Endometrial microvascular endothelial cells (primary cell): Measurements from ENCODE around the gene LRRC23. TPM values are rescaled to one million over a fixed set of nuclear protein-coding genes. Genes with fewer than 3 reads are reported as not detected.
"Not testable (repeated sequence)": the region's sequence is repeated elsewhere in the genome, so short reads cannot be mapped to it uniquely, and the experiment has no call there.

Experiments
- in situ Hi-C: cut with HindIII; loops from 2 replicates; pipeline ENCODE4 v1.10.0; 2017; ENCODE audit warnings: low sequenced_read_pairs, low pct_unique_long_range_greater_than_20kb; ENCODE audit errors: inconsistent ontology term
- total RNA-seq: library from RNA; depleted of rRNA; stranded (reverse); fragments of >200 nt; gene quantifications from one replicate; pipeline ENCODE4 v1.2.3, GENCODE V29; 2015; ENCODE audit errors: inconsistent ontology term

The LRRC23 gene
- 5.9 TPM for total RNA-seq

GRCh38 chr12:6904280-6905276, at the start of gene LRRC23:
Gene LRRC23, plus strand, starts transcription at chr12:6904822. Its CDS starts 812 bp downstream, at chr12:6905634.
- in situ Hi-C loops: no loop called here

GRCh38 chr12:6855322-6855721, 49.3 kb upstream of the LRRC23 start:
- in situ Hi-C loops: no loop called here

- in situ Hi-C loops: no loop called here
Observed at GRCh38 chr12:6858799-6859198, 45.8 kb upstream of the LRRC23 start.

GRCh38 chr12:6860116-6860515, 44.5 kb upstream of the LRRC23 start:
- in situ Hi-C loops: no loop called here

- in situ Hi-C loops: no loop called here
Observed at GRCh38 chr12:6860942-6861341, 43.7 kb upstream of the LRRC23 start.

GRCh38 chr12:6861391-6861790, 43.2 kb upstream of the LRRC23 start:
- in situ Hi-C loops: no loop called here

GRCh38 chr12:6863033-6863432, 41.6 kb upstream of the LRRC23 start:
- in situ Hi-C loops: no loop called here

GRCh38 chr12:6863586-6864321, 40.9 kb upstream of the LRRC23 start:
- in situ Hi-C loops: no loop called here

- in situ Hi-C loops: not testable (repeated sequence)
Observed at GRCh38 chr12:6865307-6865706, 39.3 kb upstream of the LRRC23 start.

GRCh38 chr12:6866163-6866919, 38.3 kb upstream of the LRRC23 start:
- in situ Hi-C loops: no loop called here

- in situ Hi-C loops: no loop called here
Observed at GRCh38 chr12:6866920-6867412, 37.7 kb upstream of the LRRC23 start.

GRCh38 chr12:6867413-6868210, 37.0 kb upstream of the LRRC23 start, which contains the start of gene TPI1:
Gene TPI1, plus strand, starts transcription at chr12:6867531. Its CDS starts 36 bp downstream, at chr12:6867567.
- in situ Hi-C loops: no loop called here

GRCh38 chr12:6868211-6869048, 36.2 kb upstream of the LRRC23 start:
- in situ Hi-C loops: no loop called here

- in situ Hi-C loops: no loop called here
Observed at GRCh38 chr12:6869049-6870021, 35.3 kb upstream of the LRRC23 start.

- in situ Hi-C loops: not testable (repeated sequence)
Observed at GRCh38 chr12:6870304-6870703, 34.3 kb upstream of the LRRC23 start.
